HepG2 (cell line): Measurements from ENCODE around the gene AGT. TPM values are rescaled to one million over a fixed set of nuclear protein-coding genes. Genes with fewer than 3 reads are reported as not detected.

ENCODE experiments used
- AGO2 ChIP-seq: fragments of 200-400 bp; formaldehyde crosslinking; optimal IDR thresholded peaks from 2 replicates; pipeline ENCODE3; 2017; ENCODE audit warnings: mild to moderate bottlenecking, low read depth, low read length, moderate library complexity
- ATF7 ChIP-seq, 2 experiments: fragments of 450-650 bp in 1 of 2; sonication (generic) in 1 of 2; formaldehyde crosslinking in 1 of 2; IDR thresholded peaks; 2 replicates each; pipeline versions ENCODE4 v1.4.0 to v1.6.1; 2016 to 2020; ENCODE audit warnings: antibody characterized with exemption in 1 of 2, mild to moderate bottlenecking in 1 of 2, missing genetic modification reagents in 1 of 2
- ATRX ChIP-seq: sonication (generic); formaldehyde crosslinking; IDR thresholded peaks from 2 replicates; pipeline ENCODE4 v1.4.0; 2020; ENCODE audit warnings: missing genetic modification reagents, borderline replicate concordance
- BRCA1 ChIP-seq: sonication (generic); formaldehyde crosslinking; IDR thresholded peaks from 2 replicates; pipeline ENCODE4 v1.4.0; 2020; ENCODE audit warnings: missing genetic modification reagents
- CAMTA2 ChIP-seq: sonication (generic); formaldehyde crosslinking; IDR thresholded peaks from 2 replicates; pipeline ENCODE4 v1.4.0; 2020; ENCODE audit warnings: mild to moderate bottlenecking, missing genetic modification reagents, borderline replicate concordance
- FLYWCH1 ChIP-seq: sonication (generic); formaldehyde crosslinking; IDR thresholded peaks from 2 replicates; pipeline ENCODE4 v1.8.1; 2023; ENCODE audit warnings: mild to moderate bottlenecking, missing genetic modification reagents
- FOXK2 ChIP-seq: fragments of 450-650 bp; IDR thresholded peaks from 2 replicates; pipeline ENCODE4 v1.6.1; 2016
- JUNB ChIP-seq: sonication (generic); formaldehyde crosslinking; IDR thresholded peaks from 2 replicates; pipeline ENCODE4 v1.8.0; 2022; ENCODE audit warnings: missing genetic modification reagents, mild to moderate bottlenecking, borderline replicate concordance
- MAF1 ChIP-seq: sonication (generic); formaldehyde crosslinking; IDR thresholded peaks from 2 replicates; pipeline ENCODE4 v1.5.0; 2020; ENCODE audit warnings: missing genetic modification reagents, borderline replicate concordance
- MIER2 ChIP-seq: IDR thresholded peaks from 2 replicates; pipeline ENCODE4 v1.6.1; 2016; ENCODE audit warnings: missing biosample characterization, missing genetic modification reagents
- MYC ChIP-seq: sonication (generic); formaldehyde crosslinking; IDR thresholded peaks from 2 replicates; pipeline ENCODE4 v1.9.0; 2021; ENCODE audit warnings: missing genetic modification reagents, borderline replicate concordance
- RAD21 ChIP-seq: fragments of 450-650 bp; formaldehyde crosslinking; IDR thresholded peaks from 2 replicates; pipeline ENCODE4 v1.5.0; 2020; ENCODE audit warnings: mild to moderate bottlenecking
- YY1 ChIP-seq: IDR thresholded peaks from 2 replicates; pipeline ENCODE4 v1.6.1; 2011; ENCODE audit warnings: low read length, low read depth, moderate library complexity, mild to moderate bottlenecking; ENCODE audit not compliant: insufficient read depth, insufficient replicate concordance
- ZBTB4 ChIP-seq: sonication (generic); formaldehyde crosslinking; IDR thresholded peaks from 2 replicates; pipeline ENCODE4 v1.4.0; 2020; ENCODE audit warnings: missing genetic modification reagents, mild to moderate bottlenecking, borderline replicate concordance
- ZFP41 ChIP-seq: sonication (generic); formaldehyde crosslinking; IDR thresholded peaks from 2 replicates; pipeline ENCODE4 v1.4.0; 2020; ENCODE audit warnings: mild to moderate bottlenecking, missing genetic modification reagents, borderline replicate concordance
- ZNF256 ChIP-seq: sonication (generic); formaldehyde crosslinking; conservative IDR thresholded peaks from 2 replicates; pipeline ENCODE4 v1.4.0; 2020; ENCODE audit warnings: missing genetic modification reagents
- ZNF350 ChIP-seq: sonication (generic); formaldehyde crosslinking; IDR thresholded peaks from 2 replicates; pipeline ENCODE4 v1.4.0; 2020; ENCODE audit warnings: mild to moderate bottlenecking, low read depth, missing genetic modification reagents, borderline replicate concordance
- ZNF670 ChIP-seq: sonication (generic); formaldehyde crosslinking; IDR thresholded peaks from 2 replicates; pipeline ENCODE4 v1.8.0; 2022; ENCODE audit warnings: mild to moderate bottlenecking, missing genetic modification reagents, borderline replicate concordance
- ZUFSP ChIP-seq: sonication (generic); formaldehyde crosslinking; IDR thresholded peaks from 2 replicates; pipeline ENCODE4 v1.9.0; 2021; ENCODE audit warnings: missing genetic modification reagents, mild to moderate bottlenecking, borderline replicate concordance
- polyA plus RNA-seq, 8 experiments: library from polyadenylated mRNA; depleted of rRNA in 3 of 8; stranded (reverse) in 7 of 8; unstranded in 1 of 8; fragments of >200 nt; fragmentation: Illumina TruSeq in 4 of 8; extraction: Trizol in 4 of 8; gene quantifications; 2 replicates each; pipeline versions ENCODE4 v1.2.1 to v1.2.3, GENCODE V29; 2011 to 2016; ENCODE audit warnings: low read depth in 4 of 8, missing spikeins in 1 of 8, mixed read lengths in 1 of 8; ENCODE audit not compliant: insufficient read depth in 1 of 8
- total RNA-seq, 5 experiments: library from RNA; depleted of rRNA; stranded (reverse); fragments of >200 nt; fragmentation: Illumina TruSeq; extraction: Trizol; gene quantifications; 2 replicates each; pipeline ENCODE4 v1.2.3, GENCODE V29; 2016; ENCODE audit warnings: low read depth in 1 of 5
- TF ChIP-seq, protein P1 (sequence below): sonication (generic); IDR thresholded peaks from 2 replicates; pipeline ENCODE4 v1.6.1; 2016; ENCODE audit warnings: low read depth, borderline replicate concordance
- TF ChIP-seq, protein P2 (sequence below): sonication (generic); formaldehyde crosslinking; IDR thresholded peaks from 2 replicates; pipeline ENCODE4 v1.5.1; 2020; ENCODE audit warnings: mild to moderate bottlenecking, moderate library complexity, missing genetic modification reagents
- TF ChIP-seq, protein P3 (sequence below): sonication (generic); formaldehyde crosslinking; IDR thresholded peaks from 2 replicates; pipeline ENCODE4 v1.4.0; 2020; ENCODE audit warnings: missing genetic modification reagents, low read depth, mild to moderate bottlenecking, borderline replicate concordance

The AGT gene
- total and polyA plus RNA-seq, 2 of the 13 experiments (the other 11 are each of a cell fraction or from before 2014, with no cell fraction given) = 892 to 2,071 TPM

DNA sequence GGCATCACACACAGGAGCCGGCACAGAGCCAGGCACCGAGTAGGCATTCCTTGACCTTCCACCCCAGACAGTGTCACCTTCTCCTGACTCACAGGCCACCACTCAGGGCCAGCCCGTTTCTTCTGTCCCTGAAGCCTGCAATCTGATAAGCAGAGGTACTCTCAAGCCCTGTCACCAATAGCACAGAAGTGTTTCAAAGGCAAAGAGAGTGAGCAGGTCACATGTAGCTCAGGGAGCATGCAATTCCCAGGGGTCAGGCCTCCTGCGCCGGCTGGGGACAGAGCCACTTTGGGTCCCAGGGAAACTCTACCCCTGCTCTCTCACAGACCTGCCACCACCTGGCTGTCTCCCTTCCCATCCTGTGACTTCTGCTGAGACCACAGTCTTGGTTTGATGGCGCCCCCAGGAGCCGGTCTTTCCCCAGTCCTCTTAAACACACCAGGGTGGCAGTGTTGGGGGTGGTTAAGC, 46.5 kb upstream of the AGT start (continued):
- TF ChIP-seq, protein P1, sequence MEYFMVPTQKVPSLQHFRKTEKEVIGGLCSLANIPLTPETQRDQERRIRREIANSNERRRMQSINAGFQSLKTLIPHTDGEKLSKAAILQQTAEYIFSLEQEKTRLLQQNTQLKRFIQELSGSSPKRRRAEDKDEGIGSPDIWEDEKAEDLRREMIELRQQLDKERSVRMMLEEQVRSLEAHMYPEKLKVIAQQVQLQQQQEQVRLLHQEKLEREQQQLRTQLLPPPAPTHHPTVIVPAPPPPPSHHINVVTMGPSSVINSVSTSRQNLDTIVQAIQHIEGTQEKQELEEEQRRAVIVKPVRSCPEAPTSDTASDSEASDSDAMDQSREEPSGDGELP = 0 out of 2 replicates have a peak, but pooled peaks have one; percentile 30
- no peak for TF ChIP-seq ATF7 (IDR thresholded peaks at IDR 0.05)
- TF ChIP-seq ATF7 (CRISPR knock-in tag; IDR thresholded peaks at IDR 0.05) = no peak
- peak; percentile 74; the same call in 1 of the 2 replicates for TF ChIP-seq ZBTB4 (CRISPR knock-in tag)
- no peak for TF ChIP-seq FLYWCH1 (CRISPR knock-in tag)
- peak; percentile 57 for TF ChIP-seq RAD21 (CRISPR knock-in tag)
- no peak for TF ChIP-seq JUNB (CRISPR knock-in tag)
- TF ChIP-seq FOXK2 = no peak
- TF ChIP-seq ZFP41 = no peak
- TF ChIP-seq, protein P2, sequence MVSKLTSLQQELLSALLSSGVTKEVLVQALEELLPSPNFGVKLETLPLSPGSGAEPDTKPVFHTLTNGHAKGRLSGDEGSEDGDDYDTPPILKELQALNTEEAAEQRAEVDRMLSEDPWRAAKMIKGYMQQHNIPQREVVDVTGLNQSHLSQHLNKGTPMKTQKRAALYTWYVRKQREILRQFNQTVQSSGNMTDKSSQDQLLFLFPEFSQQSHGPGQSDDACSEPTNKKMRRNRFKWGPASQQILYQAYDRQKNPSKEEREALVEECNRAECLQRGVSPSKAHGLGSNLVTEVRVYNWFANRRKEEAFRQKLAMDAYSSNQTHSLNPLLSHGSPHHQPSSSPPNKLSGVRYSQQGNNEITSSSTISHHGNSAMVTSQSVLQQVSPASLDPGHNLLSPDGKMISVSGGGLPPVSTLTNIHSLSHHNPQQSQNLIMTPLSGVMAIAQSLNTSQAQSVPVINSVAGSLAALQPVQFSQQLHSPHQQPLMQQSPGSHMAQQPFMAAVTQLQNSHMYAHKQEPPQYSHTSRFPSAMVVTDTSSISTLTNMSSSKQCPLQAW (CRISPR knock-in tag) = peak; percentile 70
- TF ChIP-seq ZNF256 (CRISPR knock-in tag) = 0 out of 2 replicates have a peak, but pooled peaks have one; percentile 22
- TF ChIP-seq YY1 = no peak
- no peak; the same call in 1 of the 2 replicates for TF ChIP-seq BRCA1 (CRISPR knock-in tag)
- TF ChIP-seq ZUFSP = no peak
- TF ChIP-seq AGO2 = no peak
- TF ChIP-seq MYC (CRISPR knock-in tag) = peak; percentile 38; the same call in 1 of the 2 replicates
- TF ChIP-seq MIER2 (CRISPR knock-in tag) = no peak
- no peak for TF ChIP-seq ATRX (CRISPR knock-in tag)
- no peak for TF ChIP-seq MAF1 (CRISPR knock-in tag)
- TF ChIP-seq, protein P3, sequence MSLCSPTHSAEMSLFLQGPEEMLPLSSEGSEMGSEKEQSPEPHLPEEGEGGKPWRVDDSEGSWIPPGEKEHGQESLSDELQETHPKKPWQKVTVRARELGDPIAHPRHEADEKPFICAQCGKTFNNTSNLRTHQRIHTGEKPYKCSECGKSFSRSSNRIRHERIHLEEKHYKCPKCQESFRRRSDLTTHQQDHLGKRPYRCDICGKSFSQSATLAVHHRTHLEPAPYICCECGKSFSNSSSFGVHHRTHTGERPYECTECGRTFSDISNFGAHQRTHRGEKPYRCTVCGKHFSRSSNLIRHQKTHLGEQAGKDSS (CRISPR knock-in tag) = no peak; the same call in 1 of the 2 replicates
- no peak for TF ChIP-seq ZNF670
- TF ChIP-seq ZNF350 (CRISPR knock-in tag) = peak; percentile 66; the same call in 1 of the 2 replicates
- TF ChIP-seq CAMTA2 (CRISPR knock-in tag) = no peak
